NCI-H446 (cell line): Measurements from ENCODE around the gene PIGS.
"Not testable (repeated sequence)": the region's sequence is repeated elsewhere in the genome, so short reads cannot be mapped to it uniquely, and the experiment has no call there.

Experiments
- DNase-seq, 2 experiments: peaks; one replicate each; lab custom pipeline; 2025; lab: John Stamatoyannopoulos, UW

The PIGS gene

DNA sequence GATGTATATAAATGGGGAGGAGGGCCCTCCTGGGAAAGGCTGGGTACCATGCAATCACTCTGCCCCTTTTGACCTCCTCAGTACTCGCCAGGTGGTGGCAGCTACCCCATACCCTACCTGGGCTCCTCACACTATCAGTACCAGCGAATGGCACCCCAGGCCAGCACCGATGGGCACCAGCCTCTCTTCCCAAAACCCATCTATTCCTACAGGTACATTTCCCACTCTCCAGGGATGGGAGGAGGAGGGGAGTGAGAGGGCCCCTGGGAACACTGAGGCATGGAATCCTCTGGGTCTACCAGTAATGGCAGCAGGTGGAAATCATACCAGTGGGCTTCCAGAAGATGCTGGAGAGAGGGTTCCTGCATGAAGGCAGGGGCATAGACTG lies 42.3 kb downstream of the PIGS start:
- no peak for DNase-seq

DNA sequence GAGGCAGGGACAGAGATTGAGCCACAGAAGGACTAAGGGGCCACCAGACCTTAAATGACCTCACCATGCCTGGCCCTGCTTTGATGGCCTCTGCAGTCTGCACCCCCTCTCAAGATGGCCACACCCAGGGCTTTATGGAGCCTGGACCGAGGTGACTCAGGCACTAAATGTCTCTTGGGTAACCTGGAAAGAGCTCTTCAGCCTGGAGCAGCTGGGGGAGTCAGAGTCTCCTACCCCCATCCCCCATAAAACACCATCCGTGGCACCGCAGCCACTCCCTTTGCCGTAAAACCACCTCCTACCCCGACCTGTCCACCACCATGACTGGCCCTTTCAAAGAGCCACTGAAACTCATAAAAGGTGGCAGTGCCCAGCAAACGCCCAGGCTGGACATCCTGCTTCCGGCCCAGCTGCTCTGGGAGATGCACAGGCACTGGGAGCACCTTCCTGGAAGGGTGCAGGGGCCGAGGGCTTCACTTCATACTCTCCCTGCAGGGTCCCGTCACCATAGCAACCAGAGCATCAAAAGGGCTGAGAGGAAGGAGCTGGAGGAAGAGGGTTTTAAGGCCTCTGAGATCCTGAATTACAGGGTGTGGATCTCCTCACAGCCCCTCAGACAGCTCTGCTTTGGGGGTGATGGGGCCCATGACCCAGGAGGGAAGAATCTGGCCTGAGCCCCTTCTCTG lies 42.9 kb downstream of the PIGS start:
- DNase-seq: no peak

DNA sequence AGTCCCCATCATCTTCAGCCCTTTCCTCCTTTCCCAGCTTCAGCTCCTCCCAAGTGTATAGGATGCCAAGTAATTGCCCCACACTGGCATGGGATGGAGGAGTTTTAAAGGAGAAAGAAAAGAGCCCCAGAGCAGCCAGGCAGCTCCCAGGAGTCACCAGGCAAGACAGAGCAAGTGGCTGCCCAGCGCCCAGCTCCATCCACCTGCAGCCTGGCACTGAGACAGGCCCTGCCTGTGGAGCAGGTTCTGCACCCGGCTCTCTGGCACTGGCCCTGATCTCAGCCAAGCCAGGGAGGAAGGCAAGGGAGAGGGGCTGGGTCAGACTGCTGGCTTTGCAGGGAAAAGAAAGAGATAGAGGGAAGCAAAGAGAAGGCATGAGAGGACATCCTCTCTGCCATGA lies 43.5 kb downstream of the PIGS start:
- DNase-seq: no peak

DNA sequence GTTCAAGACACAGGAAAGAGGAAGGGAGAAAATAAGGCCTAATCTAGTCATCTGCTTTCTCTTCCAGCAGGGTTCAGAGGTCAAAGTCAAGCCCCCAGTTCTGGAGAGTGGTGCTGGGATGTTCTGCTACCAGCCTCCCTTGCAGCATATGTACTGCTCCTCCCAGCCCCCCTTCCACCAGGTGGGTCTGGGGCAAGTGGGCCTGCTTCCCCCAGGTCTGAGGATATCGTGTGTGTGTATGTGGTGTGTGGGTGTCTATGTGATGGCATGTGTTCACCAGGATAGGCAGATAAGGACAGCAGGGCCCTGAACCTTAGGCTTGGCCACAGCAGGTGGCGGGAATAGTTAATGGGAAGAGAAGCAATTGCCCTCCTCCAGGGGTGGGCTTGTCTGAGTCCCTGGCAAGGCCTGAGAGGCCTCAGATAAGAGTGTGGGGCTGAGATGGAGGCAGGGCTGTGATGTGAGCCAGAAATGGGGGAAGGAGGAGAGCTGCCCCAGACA lies 44.1 kb downstream of the PIGS start:
- DNase-seq: no peak

DNA sequence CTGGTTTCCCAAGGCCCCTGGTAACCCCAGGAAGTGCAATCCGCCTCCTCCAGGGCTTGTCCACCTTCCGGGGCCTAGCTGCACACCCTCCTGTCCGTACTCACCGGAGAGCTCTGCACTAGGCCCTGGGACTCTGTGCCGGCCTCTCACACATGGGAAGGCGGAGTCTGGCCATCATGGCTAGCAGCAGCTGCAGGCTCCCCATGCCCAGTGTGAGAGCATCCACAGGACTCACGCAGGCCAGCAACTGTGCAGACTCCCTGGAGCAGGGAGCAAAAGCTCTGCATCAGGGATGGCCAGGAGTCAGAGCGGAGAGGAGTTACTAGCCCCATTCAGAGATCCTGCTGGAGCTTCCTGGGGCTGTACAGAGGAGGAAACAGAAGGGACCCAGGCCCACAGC lies 44.9 kb downstream of the PIGS start:
- no peak for DNase-seq

DNA sequence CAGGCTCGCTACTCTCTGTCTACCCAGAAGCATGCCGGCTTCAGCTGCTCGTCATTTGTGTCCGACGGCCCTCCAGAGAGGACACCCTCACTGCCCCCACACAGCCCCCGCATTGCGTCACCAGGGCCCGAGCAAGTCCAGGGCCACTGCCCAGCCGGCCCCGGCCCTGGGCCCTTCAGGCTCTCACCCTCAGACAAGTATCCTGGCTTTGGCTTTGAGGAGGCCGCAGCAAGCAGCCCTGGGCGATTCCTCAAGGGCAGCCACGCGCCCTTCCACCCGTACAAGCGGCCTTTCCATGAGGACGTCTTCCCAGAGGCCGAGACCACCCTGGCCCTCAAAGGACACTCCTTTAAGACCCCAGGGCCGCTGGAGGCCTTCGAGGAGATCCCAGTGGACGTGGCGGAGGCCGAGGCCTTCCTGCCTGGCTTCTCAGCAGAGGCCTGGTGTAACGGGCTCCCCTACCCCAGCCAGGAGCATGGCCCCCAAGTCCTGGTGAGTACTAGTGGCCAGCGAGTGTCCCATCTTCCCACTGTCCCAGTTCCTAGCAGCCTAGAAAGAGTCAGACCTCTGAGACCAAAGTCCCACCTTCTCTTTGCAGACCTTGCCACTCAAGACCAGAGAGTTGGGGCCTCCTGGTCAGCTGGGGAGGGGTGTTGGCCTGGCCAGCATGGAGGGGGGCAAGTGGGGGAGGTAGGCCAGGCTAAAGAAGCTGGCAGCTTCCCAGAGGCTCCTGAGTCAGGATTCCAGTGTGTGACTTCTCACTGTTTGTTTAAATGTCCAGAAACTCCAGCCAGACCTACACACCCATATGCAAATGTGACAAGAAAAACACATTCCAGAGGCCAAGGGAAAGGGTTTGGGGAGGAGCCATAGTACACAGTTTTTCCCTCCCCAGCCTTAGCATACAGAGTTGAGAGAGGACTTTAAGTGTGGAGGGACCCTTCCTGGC lies 46.6 kb downstream of the PIGS start:
- DNase-seq: no peak

DNA sequence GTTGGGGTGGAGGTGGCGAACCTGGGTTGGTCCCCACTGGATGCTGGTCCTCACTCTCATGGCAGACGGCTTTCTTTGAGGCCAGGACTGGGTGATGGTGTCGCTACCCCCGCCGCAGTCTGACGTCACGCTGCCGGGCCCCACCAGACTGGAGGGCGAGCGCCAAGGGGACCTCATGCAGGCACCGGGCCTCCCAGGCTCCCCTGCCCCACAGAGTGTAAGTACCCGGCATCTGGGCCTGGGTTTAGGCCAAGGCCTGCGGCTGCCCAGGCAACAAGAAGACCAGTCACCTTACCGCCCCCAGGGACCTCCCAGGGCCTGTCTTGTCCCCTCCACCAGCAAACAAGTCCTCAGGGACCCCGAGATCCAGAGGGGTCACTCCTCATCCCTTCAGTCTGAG lies 47.4 kb downstream of the PIGS start:
- no peak for DNase-seq

DNA sequence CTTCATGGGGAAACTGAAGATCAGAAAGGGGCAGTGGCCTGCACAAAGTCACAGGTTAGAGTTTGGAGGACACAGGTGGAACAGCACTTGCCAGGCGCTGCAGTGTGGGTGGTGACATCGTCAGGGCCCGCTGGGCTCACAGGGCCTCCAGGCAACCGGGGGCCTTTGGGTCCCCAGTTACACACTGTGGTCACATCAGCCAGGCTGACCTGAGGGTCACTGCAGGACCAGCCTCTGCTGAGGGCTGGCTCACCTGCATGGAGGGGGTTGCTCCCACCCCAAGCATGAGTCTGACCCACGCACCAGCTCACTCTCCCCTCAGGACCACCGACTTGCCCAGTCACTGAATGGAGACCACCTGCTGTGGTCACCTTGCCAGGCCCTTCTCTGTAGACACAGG lies 48.1 kb downstream of the PIGS start:
- DNase-seq: no peak

DNA sequence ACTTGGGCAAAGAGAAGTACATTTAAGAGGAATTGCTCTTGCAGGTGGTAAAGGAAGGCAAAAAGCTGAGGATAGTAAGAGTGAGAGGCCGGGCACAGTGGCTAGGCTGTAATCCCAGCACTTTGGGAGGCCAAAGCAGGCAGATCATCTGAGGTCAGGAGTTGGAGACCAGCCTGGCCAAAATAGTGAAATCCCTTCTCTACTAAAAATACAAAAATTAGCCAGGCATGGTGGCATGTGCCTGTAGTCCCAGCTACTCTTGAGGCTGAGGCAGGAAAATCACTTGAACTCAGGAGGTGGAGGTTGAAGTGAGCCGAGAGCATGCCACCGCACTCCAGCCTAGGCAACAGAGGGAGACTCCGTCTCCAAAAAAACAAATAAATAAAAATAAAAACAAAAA lies 49.0 kb downstream of the PIGS start:
- not testable (repeated sequence) for DNase-seq

DNA sequence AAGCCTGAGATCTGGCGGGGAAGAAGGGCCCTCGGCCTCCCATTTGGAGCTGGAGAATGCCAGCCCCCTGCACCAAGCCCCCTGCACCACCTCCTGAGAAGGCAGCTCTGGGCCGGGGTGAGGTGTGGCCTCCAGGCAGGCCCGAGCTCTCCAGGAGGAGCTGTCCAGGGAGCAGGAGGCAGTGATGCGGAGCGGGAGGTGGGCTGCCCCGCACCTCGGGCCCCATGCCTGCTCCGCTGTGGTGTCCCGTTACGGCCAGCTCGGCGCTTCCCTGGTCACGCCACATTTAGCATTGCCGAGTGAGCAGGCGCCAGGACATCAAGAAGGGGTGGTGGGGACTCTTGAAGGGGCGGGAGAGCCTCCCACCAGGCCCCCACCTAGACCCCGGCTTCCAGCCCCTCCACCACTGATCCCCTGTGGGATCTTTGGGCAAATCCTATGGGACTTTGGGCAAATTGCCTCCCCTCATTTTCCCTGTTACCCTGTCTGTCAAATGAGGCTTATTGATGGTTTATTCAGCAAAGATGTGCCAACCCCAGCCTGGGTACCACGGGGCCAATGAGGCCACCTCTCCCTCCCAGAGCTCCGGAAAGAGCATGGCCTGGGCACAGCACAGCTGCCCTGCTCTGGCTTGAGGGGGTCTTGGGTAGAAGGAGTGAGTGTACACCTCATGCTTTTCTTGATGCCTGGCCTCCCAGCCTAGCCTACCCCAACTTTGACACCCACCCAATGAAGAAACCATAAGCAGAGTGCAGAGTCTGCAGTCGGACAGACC lies 49.8 kb downstream of the PIGS start:
- no peak for DNase-seq

DNA sequence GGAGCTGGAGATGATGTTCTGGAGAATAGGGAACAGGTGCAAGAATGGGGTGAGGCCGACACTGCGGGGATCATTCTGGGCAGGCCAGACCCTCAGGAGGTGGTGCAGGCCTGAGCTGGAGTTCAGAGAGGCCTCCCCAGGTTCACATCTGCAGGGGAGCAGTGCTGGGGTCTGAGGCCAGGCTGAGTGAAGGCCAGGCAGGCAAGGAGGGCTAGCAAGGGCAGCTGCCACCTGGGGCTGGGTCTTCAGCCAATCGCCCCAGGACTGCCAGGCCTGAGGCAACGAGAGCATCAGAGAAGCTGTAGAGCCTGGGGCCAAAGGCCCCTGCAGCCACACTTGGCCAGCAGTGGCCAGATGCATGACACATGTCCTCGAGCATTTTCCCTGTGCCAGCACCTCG lies 50.6 kb downstream of the PIGS start:
- DNase-seq: no peak

DNA sequence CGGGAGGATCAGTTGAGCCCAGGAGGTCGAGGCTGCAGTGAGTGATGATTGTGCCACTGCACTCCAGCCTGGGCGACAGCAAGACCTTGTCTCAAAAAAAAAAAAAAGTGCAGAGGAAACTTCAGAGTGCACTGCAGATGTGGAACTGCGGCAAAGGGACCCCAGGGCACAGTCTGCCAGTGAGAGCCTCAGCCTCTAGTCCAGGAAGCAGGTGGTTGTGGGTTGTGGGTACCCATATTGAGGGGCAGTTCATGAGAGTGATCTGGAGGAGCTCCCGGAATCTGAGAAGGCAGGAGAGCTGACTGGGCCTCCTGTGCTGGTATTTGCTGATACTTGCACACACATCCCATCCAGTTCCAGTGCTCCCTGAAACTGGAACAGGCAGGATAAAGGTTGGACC lies 52.1 kb downstream of the PIGS start:
- no peak for DNase-seq

DNA sequence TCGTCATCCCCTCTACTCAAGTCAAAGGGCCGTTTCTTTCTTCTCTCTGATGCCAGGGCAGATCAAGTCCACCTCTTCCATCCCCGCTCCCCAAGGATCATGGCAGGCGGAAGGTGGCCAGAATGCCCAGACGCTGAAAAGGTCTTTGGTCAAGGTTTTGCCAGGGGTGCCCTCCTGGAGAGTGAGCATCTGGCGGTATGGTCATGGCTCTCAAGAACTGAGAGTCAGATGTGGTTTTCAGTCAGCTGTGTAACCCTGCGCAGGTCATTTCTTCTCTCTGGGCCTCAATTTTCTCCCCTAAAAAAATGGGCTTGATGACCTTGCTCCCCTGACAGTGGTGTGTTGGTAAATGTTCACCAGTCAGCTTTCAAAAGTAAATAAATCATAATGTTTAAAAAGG lies 52.7 kb downstream of the PIGS start:
- DNase-seq: no peak

DNA sequence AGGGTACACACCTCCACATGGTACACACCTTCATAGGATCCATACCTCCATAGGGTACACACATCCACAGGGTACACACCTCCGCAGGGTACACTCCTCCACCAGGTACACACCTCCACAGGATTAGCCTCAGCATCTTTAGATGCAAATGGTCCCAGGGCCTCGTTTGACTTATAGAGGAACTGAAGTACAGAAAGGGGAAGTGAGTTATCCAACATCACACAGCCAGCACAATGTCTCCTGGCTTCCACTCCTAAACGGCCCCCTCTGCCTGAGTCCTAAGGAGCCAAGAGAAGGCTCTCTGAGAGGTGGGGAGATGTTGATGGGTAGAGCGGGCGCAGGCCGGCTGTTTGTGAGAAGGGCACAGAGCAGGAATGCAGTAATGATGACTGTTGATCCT lies 53.2 kb downstream of the PIGS start:
- DNase-seq: no peak

DNA sequence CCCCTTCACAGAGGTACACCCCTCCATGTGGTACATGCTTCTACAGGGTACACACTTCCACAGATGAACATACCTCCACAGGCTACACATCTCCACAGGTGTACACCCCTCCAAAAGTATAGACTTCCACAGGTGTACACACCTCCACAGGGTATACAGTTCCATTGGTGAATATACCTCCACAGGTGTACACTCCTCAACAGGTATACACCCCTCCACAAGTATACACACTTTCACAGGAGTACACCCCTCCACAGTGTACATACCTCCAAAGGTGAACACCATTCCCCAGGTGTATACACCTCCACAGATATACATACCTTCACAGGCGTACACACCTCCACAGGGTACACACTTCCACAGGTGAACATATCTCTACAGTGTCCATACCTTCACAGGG lies 55.8 kb downstream of the PIGS start:
- no peak for DNase-seq

DNA sequence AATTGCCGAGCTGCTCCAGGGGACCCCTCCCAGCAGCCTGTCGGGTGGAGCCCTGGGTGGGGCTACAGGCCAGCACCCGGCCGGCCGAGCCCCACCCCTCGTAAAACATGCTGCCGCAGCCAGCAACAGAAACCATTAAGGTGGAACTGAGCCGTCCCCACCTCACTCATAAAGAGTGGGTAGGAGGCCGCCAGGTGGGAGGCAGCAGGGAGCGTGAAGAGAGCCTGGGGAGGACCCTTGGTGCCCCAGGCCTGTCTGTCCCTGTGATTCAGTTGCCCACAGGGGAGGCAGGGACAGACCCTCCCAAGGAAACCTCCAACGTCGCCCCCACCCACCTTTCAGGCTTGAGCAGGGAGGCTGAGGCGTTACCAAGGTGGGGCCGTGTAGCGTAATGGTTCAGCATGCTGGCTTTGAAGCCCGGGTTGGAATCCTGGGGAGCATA lies 56.7 kb downstream of the PIGS start:
- DNase-seq: no peak

DNA sequence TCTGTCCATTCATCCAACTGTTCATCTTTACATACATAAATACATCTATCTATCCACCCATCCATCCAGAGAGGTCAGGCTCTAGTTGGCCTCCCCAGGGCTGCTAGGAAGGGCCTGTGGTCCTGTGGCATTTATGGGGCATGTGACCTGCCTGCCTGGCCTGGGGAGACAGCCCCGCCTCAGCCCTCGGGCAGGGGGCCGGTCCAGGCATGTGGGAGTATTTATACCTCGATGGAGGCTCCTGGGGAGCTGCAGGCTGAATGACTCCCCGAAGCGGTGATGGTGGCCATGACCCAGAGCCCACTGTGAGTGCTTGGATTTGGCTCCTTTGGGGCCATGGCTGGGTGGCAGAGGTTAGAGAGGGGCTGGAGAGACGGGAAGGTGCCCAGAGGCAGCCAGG lies 57.8 kb downstream of the PIGS start:
- DNase-seq: no peak

DNA sequence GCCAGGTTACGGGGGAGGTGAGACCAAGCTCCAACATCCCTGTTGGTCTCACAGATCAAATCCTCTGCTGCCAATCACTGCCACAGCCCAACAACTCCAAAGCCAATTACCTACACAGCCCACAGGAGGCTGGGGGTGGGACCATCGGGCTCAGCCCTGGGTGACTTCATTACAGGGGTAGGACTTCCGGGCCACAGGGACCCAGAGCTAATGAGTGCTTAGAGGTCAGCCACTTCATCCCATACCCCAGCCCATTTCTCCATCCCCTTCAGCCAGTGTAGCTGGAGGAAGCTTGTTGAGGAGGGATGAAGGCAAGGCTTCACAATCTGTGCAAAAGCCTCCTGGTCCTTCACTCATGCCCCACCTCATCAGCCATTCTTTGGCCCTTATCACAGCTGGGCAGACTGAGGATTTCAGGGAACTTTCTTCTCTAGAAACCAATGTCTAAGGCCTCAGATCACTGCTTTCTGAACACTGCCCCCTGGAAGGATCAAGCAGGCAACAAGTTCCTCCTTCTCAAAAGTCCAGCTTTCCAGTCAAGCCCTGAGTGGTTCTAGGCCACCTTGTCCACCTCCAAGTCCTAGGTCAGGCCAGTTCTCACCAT lies 59.4 kb downstream of the PIGS start:
- DNase-seq: no peak

DNA sequence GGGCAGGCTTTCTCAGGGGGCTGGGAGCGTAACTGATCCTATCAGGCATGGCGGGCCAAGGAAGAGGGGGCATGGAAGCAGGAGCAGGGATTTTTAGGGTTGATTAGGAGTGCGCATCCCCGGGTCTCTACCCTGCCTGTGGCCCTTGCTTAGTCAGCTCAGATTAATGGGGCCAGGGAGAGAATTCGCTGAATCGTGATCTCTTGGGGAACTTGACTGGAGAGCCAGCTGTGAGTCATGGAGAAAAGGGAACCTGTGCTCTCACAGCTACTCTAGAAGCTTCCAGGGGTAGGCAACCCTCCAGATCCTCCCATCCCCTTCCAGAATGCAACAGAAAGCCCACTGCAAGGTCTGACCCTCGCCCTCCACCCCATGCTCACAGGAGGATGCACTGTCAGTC lies 61.5 kb downstream of the PIGS start:
- DNase-seq: no peak

DNA sequence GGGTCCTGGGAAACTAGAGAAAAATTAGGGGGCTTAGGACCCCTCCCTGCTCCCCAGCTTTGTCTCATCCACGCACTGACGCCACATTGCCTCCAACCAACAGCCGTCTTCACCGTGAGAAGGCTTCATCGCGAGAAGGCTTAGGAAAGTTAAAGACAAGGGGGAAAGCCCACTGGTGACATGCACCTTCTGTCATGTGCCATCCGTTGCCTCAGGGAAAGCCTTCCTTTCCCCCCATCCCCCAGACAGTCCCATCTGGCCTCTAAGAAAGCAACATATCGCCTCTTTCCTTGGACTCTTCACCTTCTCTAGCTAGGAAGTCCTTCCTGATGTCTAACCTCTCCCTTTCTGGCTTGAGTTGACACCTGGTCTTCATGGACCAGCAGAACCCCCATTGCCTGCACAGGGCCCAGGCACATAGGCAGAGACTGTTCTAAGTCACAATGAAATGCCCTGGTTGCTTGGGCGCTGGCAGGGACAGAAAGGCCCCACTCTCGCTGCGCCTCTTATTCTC lies 63.1 kb downstream of the PIGS start:
- no peak for DNase-seq

DNA sequence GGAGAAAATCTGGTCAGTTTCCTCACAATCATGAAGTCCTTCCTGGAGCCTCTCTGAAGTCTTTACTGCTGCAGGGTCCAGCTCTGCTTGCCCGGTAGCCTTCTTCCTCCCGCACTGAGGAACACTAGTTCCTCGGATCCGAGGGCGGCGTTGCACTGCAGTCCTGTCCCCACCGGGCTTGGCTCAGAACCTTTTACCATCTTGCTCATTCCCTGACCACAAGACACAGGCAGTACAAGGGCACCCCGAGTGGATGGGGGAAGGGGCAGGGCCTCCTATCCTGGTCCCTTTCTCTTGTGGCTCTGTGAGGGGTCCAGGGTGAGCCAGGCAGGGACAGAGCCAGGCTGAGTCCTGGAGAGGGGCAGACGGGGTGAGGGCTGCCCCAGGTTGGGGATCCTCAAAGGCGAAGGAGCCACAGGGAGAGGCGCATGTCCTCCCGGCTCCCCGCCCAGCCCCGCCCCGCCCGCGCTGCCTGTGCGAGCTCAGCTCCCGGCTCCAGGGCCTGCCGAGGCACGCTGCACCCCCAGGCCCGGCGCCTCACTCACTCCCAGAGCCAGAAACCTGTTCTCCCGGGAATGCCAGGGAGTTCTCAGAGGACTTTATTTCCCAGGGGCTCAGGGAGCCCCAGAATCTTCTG lies 63.6 kb downstream of the PIGS start:
- DNase-seq: no peak
